Common myeloid progenitor, CD34-positive (primary cell): Measurements from ENCODE around the gene MYO1D.

Experiments
- CTCF ChIA-PET: fragments of 350-600 bp; sonication (Branson Sonifier 250); formaldehyde crosslinking; loops from one replicate; lab custom pipeline; 2021; ENCODE audit warnings: antibody characterized with exemption; lab: Charles Lee
- POLR2A ChIA-PET: fragments of 350-600 bp; sonication (Branson Sonifier 250); formaldehyde crosslinking; loops from one replicate; lab custom pipeline; 2021; ENCODE audit warnings: antibody characterized with exemption; lab: Charles Lee
- DNase-seq, 3 donors: peaks; one replicate each; pipeline versions ENCODE4 v3.0.0 to v3.0.0-alpha.2; 2013
- H3K27ac ChIP-seq, 2 experiments: 1 replicate in 1 of 2; 2 replicates in 1 of 2; pipeline ENCODE4 v1.7.0; 2013; ENCODE audit warnings: inconsistent platforms in 2 of 2, low read length in 2 of 2, mild to moderate bottlenecking in 2 of 2, low read depth in 1 of 2, moderate library complexity in 1 of 2; ENCODE audit not compliant: severe bottlenecking in 2 of 2, insufficient read depth in 1 of 2, poor library complexity in 1 of 2
- H3K27me3 ChIP-seq, 5 experiments: replicated peaks in 2 of 5; 1 replicate in 3 of 5; 2 replicates in 2 of 5; pipeline versions ENCODE4 v1.6.1 to v1.7.0; 2013; ENCODE audit warnings: low read length in 4 of 5, mild to moderate bottlenecking in 2 of 5, moderate library complexity in 2 of 5, inconsistent platforms in 1 of 5; ENCODE audit not compliant: insufficient read depth in 5 of 5, control insufficient read depth in 4 of 5
- H3K36me3 ChIP-seq, 4 experiments: 1 replicate in 2 of 4; 2 replicates in 2 of 4; pipeline versions ENCODE4 v1.6.1 to v1.7.0; 2013; ENCODE audit warnings: low read length in 3 of 4, control low read depth in 1 of 4, mild to moderate bottlenecking in 1 of 4; ENCODE audit not compliant: control insufficient read depth in 4 of 4, insufficient read depth in 4 of 4
- H3K4me1 ChIP-seq, 4 experiments: 1 replicate in 3 of 4; 2 replicates in 1 of 4; pipeline versions ENCODE4 v1.6.1 to v1.7.1; 2013; ENCODE audit warnings: low read length in 3 of 4, mild to moderate bottlenecking in 3 of 4, control low read depth in 1 of 4, inconsistent platforms in 1 of 4, moderate library complexity in 1 of 4; ENCODE audit not compliant: control insufficient read depth in 4 of 4, insufficient read depth in 4 of 4; ENCODE audit errors: control extremely low read depth in 1 of 4
- H3K4me3 ChIP-seq, 7 experiments: 1 replicate in 4 of 7; 2 replicates in 3 of 7; pipeline versions ENCODE4 v1.5.1 to v1.7.0; 2013; ENCODE audit warnings: mild to moderate bottlenecking in 7 of 7, low read length in 6 of 7, moderate library complexity in 6 of 7, inconsistent platforms in 2 of 7, low read depth in 2 of 7, control low read depth in 1 of 7; ENCODE audit not compliant: insufficient read depth in 4 of 7, control insufficient read depth in 1 of 7; ENCODE audit errors: extremely low read depth in 1 of 7
- H3K9me3 ChIP-seq, 5 experiments: 1 replicate in 4 of 5; 2 replicates in 1 of 5; pipeline versions ENCODE4 v1.6.1 to v1.7.1; 2013; ENCODE audit warnings: low read length in 4 of 5, mild to moderate bottlenecking in 2 of 5, inconsistent platforms in 1 of 5, low read depth in 1 of 5, moderate library complexity in 1 of 5; ENCODE audit not compliant: control insufficient read depth in 4 of 5, insufficient read depth in 2 of 5; ENCODE audit errors: control extremely low read depth in 1 of 5
- WGBS: methylation state at CpG from one replicate; pipeline ENCODE4 v1.1.5; 2013; ENCODE audit not compliant: insufficient coverage; 5-methylcytosine and 5-hydroxymethylcytosine counted together

MYO1D gene

GRCh38 chr17:32814836-32815235 lies 62.1 kb downstream of the MYO1D start:
- POLR2A ChIA-PET, result no interaction called here
- CTCF ChIA-PET, result interaction anchor here (0.9 kb wide), 1 partner anchor 60 kb away, joined by 3 read pairs; no protein-coding TSS in a partner anchor
- Histone ChIP-seq H3K27ac (no peak overlapping the region), H3K4me3 (no peak overlapping the region), H3K9me3 (peaks cover 0 to 3% (median 0%) of the 10 kb centered on the region in 5 experiments), H3K27me3 (no peaks in the 10 kb centered on the region), H3K4me1 (peaks cover 6 to 37% (median 29%) of the 10 kb centered on the region in 4 experiments), H3K36me3 (no peaks in the 10 kb centered on the region)
- no CpG with 5 or more reads among the region's 7 CpGs for WGBS
- peak in 2 of 3 donors; percentile 52 for DNase-seq

DNA sequence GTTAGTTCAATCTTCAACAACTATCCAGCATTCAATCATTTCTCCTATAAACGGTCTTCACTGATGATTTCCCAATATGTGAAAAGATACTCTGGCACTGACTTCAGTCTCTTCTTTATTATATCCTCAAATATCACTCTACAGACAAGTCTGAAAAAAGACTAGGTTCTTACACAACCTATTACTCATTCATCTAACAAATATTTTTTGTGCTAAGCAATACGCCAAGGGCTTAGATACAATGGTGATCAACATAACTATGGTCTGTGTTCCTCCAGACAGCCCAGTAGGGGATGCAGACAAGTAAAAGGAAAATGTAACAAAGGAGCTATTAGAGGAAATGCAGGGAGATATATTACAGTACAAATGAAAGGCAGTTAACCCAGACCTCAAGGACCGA lies 63.9 kb downstream of the MYO1D start:
- ChIA-PET CTCF (no interaction called here), POLR2A (no interaction called here)
- Histone ChIP-seq H3K9me3 (peaks cover 0 to 3% (median 0%) of the 10 kb centered on the region in 5 experiments), H3K4me3 (no peak overlapping the region), H3K27ac (no peak overlapping the region), H3K27me3 (no peaks in the 10 kb centered on the region), H3K4me1 (peaks cover 0 to 20% (median 15%) of the 10 kb centered on the region in 4 experiments), H3K36me3 (no peaks in the 10 kb centered on the region)
- WGBS, result 100% methylated on average over 2 of the region's 3 CpGs
- no peak for DNase-seq

DNA sequence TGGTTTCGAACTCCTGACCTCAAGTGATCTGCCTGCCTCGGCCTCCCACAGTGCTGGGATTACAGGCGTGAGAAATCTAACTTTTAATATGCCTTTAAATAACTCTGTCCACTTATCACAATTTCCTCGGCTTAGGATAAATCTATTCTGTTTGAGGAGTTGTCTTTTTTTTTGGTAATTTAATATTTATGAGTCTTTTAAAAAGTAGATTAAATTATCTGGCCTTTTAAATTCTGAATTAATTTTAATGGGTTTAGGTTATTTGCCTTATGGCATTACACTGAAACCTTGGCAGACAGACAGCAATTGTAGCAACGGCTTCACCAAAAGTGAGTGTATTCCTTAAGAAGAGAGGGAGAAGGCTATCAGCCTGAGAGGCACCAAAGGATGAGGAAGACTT lies 66.2 kb downstream of the MYO1D start:
- no peak for DNase-seq
- WGBS, result 100% methylated on average over 1 of the region's 5 CpGs
- no peak overlapping the region for H3K27ac ChIP-seq
- H3K27me3 ChIP-seq, result no peaks in the 10 kb centered on the region
- H3K9me3 ChIP-seq, result peaks cover 0 to 3% (median 0%) of the 10 kb centered on the region in 5 experiments
- ChIA-PET POLR2A (no interaction called here), CTCF (no interaction called here)
- peaks cover 0 to 19% (median 12%) of the 10 kb centered on the region in 4 experiments for H3K4me1 ChIP-seq
- H3K4me3 ChIP-seq, result no peak overlapping the region
- H3K36me3 ChIP-seq, result no peaks in the 10 kb centered on the region

- Histone ChIP-seq H3K27ac (no peak overlapping the region), H3K36me3 (no peaks in the 10 kb centered on the region), H3K9me3 (no peaks in the 10 kb centered on the region), H3K27me3 (no peaks in the 10 kb centered on the region), H3K4me3 (no peak overlapping the region), H3K4me1 (peaks cover 0 to 9% (median 5%) of the 10 kb centered on the region in 4 experiments)
- ChIA-PET CTCF (no interaction called here), POLR2A (no interaction called here)
- DNase-seq, result no peak
- WGBS, result 100% methylated on average over 3 of the region's 3 CpGs
Observed at GRCh38 chr17:32807577-32807976, 69.3 kb downstream of the MYO1D start.

DNA sequence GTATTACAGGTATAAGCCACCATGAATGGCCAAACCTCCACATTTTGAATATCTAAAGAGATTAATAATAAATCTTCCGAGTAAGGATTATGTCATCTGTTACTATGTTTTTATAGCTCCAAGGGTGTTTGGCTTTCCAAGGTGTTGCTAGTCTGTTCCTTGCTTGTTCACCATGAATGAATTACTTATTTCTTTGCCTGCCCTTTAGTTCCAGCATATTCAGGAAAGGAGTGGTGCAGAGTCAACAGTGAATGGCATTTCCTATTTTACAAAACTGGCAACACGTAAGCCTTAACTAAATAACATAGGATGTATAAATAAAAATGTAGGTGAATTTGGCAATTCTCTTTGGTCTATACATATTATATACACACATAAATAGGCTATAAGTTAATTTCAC lies 70.3 kb downstream of the MYO1D start:
- ChIA-PET CTCF (interaction anchor here (1.5 kb wide), 1 partner anchor 14 kb away, joined by 3 read pairs; no protein-coding TSS in a partner anchor), POLR2A (no interaction called here)
- Histone ChIP-seq H3K9me3 (no peaks in the 10 kb centered on the region), H3K4me3 (no peak overlapping the region), H3K36me3 (no peaks in the 10 kb centered on the region), H3K27me3 (no peaks in the 10 kb centered on the region), H3K4me1 (peaks cover 0 to 9% (median 5%) of the 10 kb centered on the region in 4 experiments), H3K27ac (no peak overlapping the region)
- 100% methylated on average over 1 of the region's 2 CpGs for WGBS
- no peak for DNase-seq

GRCh38 chr17:32805029-32805976 lies 71.6 kb downstream of the MYO1D start:
- Histone ChIP-seq H3K4me1 (peaks cover 0 to 6% (median 5%) of the 10 kb centered on the region in 4 experiments), H3K27me3 (no peaks in the 10 kb centered on the region), H3K36me3 (no peaks in the 10 kb centered on the region), H3K4me3 (no peak overlapping the region), H3K27ac (no peak overlapping the region), H3K9me3 (no peaks in the 10 kb centered on the region)
- ChIA-PET CTCF (interaction anchor here (1.1 to 1.5 kb wide), 2 partner anchors 16 to 22 kb away, joined by 3 read pairs; no protein-coding TSS in a partner anchor), POLR2A (no interaction called here)
- WGBS, result no CpG with 5 or more reads among the region's 5 CpGs
- DNase-seq, result no peak

DNA sequence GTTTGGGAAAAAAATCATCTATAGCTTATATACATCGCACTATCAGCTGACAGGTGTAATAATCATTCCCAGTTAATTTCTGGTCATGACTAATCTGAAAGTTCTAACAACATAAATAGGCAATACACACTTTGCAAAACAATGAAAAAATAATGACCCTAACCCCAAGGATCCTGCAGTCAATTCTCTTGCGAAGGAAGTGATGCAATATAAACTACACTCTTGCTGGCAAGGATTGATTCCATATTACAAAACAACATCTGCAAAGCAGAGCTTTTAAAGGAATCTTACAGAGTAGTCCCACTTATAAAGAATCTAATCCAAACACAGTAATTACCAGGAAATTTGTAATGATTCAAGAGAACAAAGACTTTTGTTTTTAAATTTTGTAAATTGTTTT lies 73.4 kb downstream of the MYO1D start:
- POLR2A ChIA-PET, result no interaction called here
- Histone ChIP-seq H3K27ac (no peak overlapping the region), H3K9me3 (no peaks in the 10 kb centered on the region), H3K27me3 (no peaks in the 10 kb centered on the region), H3K4me3 (no peak overlapping the region), H3K36me3 (no peaks in the 10 kb centered on the region), H3K4me1 (no peaks in the 10 kb centered on the region)
- 100% methylated on average over 1 of the region's 2 CpGs for WGBS
- CTCF ChIA-PET, result interaction anchor here (1.4 kb wide), 1 partner anchor 21 kb away, joined by 4 read pairs; no protein-coding TSS in a partner anchor
- DNase-seq, result no peak
